Stomach (tissue), 9 donors: ENCODE results near the gene RPS2. TPM values are rescaled to one million over a fixed set of nuclear protein-coding genes. Genes with fewer than 3 reads are reported as not detected.
A peak's percentile ranks its signal among the peaks of the same experiment; 100 is the strongest.

Experiments used
- DNase-seq, 2 donors: peaks; one replicate each; pipeline versions ENCODE4 v3.0.0 to v3.0.0-alpha.2; 2013 to 2019
- H3K27ac ChIP-seq, 5 donors: fragments of 200-600 bp in 4 of 5; sonication (generic) in 4 of 5; one replicate each; pipeline ENCODE4 v1.5.1; 2013 to 2019; ENCODE audit warnings: mild to moderate bottlenecking in 1 of 5, moderate library complexity in 1 of 5
- H3K27me3 ChIP-seq, 3 donors: fragments of 200-600 bp; sonication (generic); one replicate each; pipeline ENCODE4 v1.5.1; 2017 to 2019; ENCODE audit warnings: mixed run types in 1 of 3
- H3K36me3 ChIP-seq, 4 donors: fragments of 200-600 bp; sonication (generic); 1 replicate in 3 of 4; 2 replicates in 1 of 4; pipeline ENCODE4 v1.5.1; 2016 to 2019
- H3K4me1 ChIP-seq, 4 donors: fragments of 200-600 bp; sonication (generic); one replicate each; pipeline ENCODE4 v1.5.1; 2016 to 2019
- H3K4me3 ChIP-seq, 4 donors: fragments of 200-600 bp; sonication (generic) in 3 of 4; one replicate each; pipeline ENCODE4 v1.5.1; 2016 to 2019; ENCODE audit warnings: mild to moderate bottlenecking in 1 of 4
- H3K9me3 ChIP-seq, 4 donors: fragments of 200-600 bp; sonication (generic); one replicate each; pipeline ENCODE4 v1.5.1; 2016 to 2019
- EP300 ChIP-seq: sonication (generic); formaldehyde crosslinking; IDR thresholded peaks from one replicate; pipeline ENCODE4 v1.6.1; 2017; ENCODE audit warnings: antibody characterized with exemption
- POLR2A ChIP-seq, 4 donors: fragments of 450-650 bp; IDR thresholded peaks; one replicate each; pipeline ENCODE4 v1.6.1; 2016; ENCODE audit warnings: antibody characterized with exemption in 4 of 4, control low read depth in 2 of 4, mild to moderate bottlenecking in 1 of 4, moderate library complexity in 1 of 4
- POLR2AphosphoS5 ChIP-seq, 3 donors: sonication (generic); formaldehyde crosslinking; IDR thresholded peaks; one replicate each; pipeline ENCODE4 v1.6.1; 2016; ENCODE audit warnings: antibody characterized with exemption in 3 of 3
- WGBS, 5 donors: extraction: QIAGEN DNeasy Blood & Tissue Kit in 3 of 5; methylation state at CpG; one replicate each; pipeline versions ENCODE4 v1.1.5 to v1.1.7; 2013 to 2018; 5-methylcytosine and 5-hydroxymethylcytosine counted together
- intact Hi-C: fragments of 100-400 bp; cut with DNase I; formaldehyde crosslinking; loops from one replicate; pipeline ENCODE4 v1.15.1; 2023; ENCODE audit warnings: low total_unique reads
- polyA plus RNA-seq, 3 donors: library from polyadenylated mRNA; stranded (reverse); fragments of 200-250 nt; gene quantifications; one replicate each; pipeline ENCODE4 v1.2.3, GENCODE V29; 2013
- total RNA-seq, 5 donors: library from RNA; depleted of rRNA; stranded (reverse); fragments of >200 nt; gene quantifications; one replicate each; pipeline versions ENCODE4 v1.1.0 to v1.2.3, GENCODE V29; 2014 to 2016
- TF ChIP-seq, protein P1 (sequence below), 7 experiments: fragments of 450-650 bp in 4 of 7; fragments of 200-600 bp in 3 of 7; sonication (generic) in 3 of 7; IDR thresholded peaks; one replicate each; pipeline ENCODE4 v1.5.1; 2016 to 2019; ENCODE audit warnings: antibody characterized with exemption in 7 of 7, control low read depth in 2 of 7, mild to moderate bottlenecking in 1 of 7
- donor health status: healthy with polysubstance abuse.
- donor health status: Bipolar disorder and iron deficiency.
- donor health status: healthy.

The RPS2 gene
- total and polyA plus RNA-seq, 8 donors = 997 to 4,842 (median 2,511) TPM

DNA sequence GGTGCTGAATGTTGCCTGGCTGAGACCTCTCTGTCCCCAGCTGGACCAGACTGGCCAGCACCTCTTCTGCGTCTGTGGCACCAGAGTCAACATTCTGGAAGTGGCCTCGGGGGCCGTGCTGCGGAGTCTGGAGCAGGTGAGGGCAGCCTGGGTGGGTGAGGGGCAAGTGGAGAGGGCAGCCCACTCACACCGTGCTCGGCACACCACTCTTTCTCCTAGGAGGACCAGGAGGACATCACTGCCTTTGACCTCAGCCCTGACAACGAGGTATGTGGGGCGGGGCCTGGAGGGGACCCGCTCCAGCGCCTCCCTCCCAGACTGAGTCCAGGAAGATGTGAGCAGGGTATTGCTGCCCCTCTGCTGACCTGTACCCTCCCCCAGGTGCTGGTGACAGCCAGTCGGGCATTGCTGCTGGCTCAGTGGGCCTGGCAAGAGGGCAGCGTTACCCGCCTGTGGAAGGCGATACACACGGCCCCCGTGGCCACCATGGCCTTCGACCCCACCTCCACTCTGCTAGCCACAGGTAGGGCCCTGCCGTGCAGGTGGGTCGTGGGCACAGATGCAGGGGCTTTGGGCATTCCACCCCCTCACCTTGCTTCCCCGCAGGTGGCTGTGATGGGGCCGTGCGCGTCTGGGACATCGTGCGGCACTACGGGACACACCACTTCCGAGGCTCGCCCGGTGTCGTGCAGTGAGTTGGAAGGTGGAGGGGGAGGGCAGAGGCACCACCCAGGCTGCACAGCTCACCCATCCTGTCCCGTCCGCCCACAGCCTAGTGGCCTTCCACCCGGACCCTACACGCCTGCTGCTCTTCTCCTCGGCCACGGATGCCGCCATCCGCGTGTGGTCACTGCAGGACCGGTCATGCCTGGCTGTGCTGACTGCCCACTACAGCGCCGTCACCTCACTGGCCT is 9.8 kb upstream of the RPS2 start:
- Histone ChIP-seq H3K36me3 (peaks cover 43 to 53% (median 52%) of the 10 kb centered on the region in 4 donors), H3K9me3 (no peaks in the 10 kb centered on the region), H3K4me1 (peaks cover 24 to 49% (median 44%) of the 10 kb centered on the region in 4 donors), H3K4me3 (no peak overlapping the region), H3K27ac (no peak overlapping the region), H3K27me3 (peaks cover 0 to 53% (median 11%) of the 10 kb centered on the region in 3 donors)
- intact Hi-C loops = no loop called here
- 92 to 95% (median 93%) methylated on average over 30 to 42 of the region's 42 CpGs for WGBS, 5 donors
- TF ChIP-seq POLR2A (IDR thresholded peaks at IDR 0.05) (no peak), EP300 (no peak), POLR2AphosphoS5 (IDR thresholded peaks at IDR 0.05) (no peak)
- TF ChIP-seq, protein P1, sequence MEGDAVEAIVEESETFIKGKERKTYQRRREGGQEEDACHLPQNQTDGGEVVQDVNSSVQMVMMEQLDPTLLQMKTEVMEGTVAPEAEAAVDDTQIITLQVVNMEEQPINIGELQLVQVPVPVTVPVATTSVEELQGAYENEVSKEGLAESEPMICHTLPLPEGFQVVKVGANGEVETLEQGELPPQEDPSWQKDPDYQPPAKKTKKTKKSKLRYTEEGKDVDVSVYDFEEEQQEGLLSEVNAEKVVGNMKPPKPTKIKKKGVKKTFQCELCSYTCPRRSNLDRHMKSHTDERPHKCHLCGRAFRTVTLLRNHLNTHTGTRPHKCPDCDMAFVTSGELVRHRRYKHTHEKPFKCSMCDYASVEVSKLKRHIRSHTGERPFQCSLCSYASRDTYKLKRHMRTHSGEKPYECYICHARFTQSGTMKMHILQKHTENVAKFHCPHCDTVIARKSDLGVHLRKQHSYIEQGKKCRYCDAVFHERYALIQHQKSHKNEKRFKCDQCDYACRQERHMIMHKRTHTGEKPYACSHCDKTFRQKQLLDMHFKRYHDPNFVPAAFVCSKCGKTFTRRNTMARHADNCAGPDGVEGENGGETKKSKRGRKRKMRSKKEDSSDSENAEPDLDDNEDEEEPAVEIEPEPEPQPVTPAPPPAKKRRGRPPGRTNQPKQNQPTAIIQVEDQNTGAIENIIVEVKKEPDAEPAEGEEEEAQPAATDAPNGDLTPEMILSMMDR (IDR thresholded peaks at IDR 0.05) = no peak
- no peak for DNase-seq

DNA sequence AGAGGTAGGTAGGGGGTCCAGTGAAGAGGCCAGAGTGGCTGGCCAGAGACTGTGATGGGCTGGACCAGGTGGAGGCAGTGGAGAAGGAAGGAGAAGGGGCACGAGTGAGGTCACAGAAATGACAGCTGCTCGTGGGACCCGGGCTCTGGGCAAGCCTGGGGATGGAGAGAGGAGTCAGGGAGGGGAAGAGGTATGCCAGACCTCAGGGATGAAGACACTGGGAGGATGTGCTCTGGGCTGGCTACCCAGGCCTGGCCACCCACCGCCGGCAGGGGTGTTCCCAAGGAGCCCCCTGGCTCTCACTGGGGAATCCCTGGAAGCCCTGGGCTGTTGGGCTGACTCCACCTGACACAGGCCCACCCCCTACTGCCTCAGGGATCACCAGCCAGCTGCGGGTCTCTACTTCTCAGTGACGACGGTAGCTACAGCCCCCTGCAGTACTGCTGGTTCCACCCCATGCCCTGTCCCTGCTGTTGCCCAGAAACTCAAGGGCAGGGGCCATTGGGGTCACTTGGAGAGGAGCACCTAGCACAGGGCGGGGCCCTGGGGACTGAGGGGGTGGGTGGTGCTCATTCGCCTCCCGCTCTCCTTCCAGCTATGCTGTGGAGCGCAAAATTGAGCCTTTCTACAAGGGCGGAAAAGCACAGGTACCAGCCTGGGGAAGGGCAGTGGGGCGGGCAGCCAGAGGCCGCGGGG is 9.0 kb upstream of the RPS2 start:
- TF ChIP-seq EP300 (no peak), POLR2AphosphoS5 (IDR thresholded peaks at IDR 0.05) (no peak), POLR2A (IDR thresholded peaks at IDR 0.05) (no peak)
- TF ChIP-seq, protein P1 (IDR thresholded peaks at IDR 0.05) = no peak
- H3K27me3 ChIP-seq = peaks cover 0 to 45% (median 3%) of the 10 kb centered on the region in 3 donors
- peaks cover 21 to 44% (median 36%) of the 10 kb centered on the region in 4 donors for H3K4me1 ChIP-seq
- DNase-seq = no peak
- no peak overlapping the region for H3K27ac ChIP-seq
- WGBS, 5 donors = 89 to 93% (median 91%) methylated on average over 14 to 16 of the region's 16 CpGs
- H3K9me3 ChIP-seq = no peaks in the 10 kb centered on the region
- H3K4me3 ChIP-seq = peak overlapping the region in 2 of 4 donors; percentile 97 to 99
- intact Hi-C loops = no loop called here
- peaks cover 43 to 49% (median 48%) of the 10 kb centered on the region in 4 donors for H3K36me3 ChIP-seq

- Histone ChIP-seq H3K27me3 (peaks cover 0 to 34% (median 0%) of the 10 kb centered on the region in 3 donors), H3K4me1 (peaks cover 20 to 41% (median 31%) of the 10 kb centered on the region in 4 donors), H3K27ac (peak overlapping the region in 3 of 5 donors; percentile 92 to 94 (median 92)), H3K36me3 (peaks cover 34 to 38% (median 37%) of the 10 kb centered on the region in 4 donors), H3K9me3 (no peaks in the 10 kb centered on the region), H3K4me3 (peak overlapping the region; percentile 97 to 100 (median 100))
- peak in 1 of 2 donors; percentile 53 for DNase-seq
- intact Hi-C loops = no loop called here
- WGBS, 5 donors = 1 to 5% (median 2%) methylated on average over 18 to 22 of the region's 22 CpGs
- TF ChIP-seq POLR2A (IDR thresholded peaks at IDR 0.05) (no peak), POLR2AphosphoS5 (IDR thresholded peaks at IDR 0.05) (no peak), EP300 (no peak)
- TF ChIP-seq, protein P1 (IDR thresholded peaks at IDR 0.05) = no peak
These were observed 7.9 kb upstream of the RPS2 start for GRCh38 chr16:1972490-1972877.

GRCh38 chr16:1971796-1972489 is 7.3 kb upstream of the RPS2 start, which contains the start of gene TBL3:
Gene TBL3 (plus strand): TSS chr16:1972053. CDS start chr16:1972165, 112 bp downstream.
- TF ChIP-seq POLR2AphosphoS5 (IDR thresholded peaks at IDR 0.05) = peak; percentile 98 to 100 (median 99)
- no peak for TF ChIP-seq EP300
- TF ChIP-seq, protein P1 (IDR thresholded peaks at IDR 0.05) = peak in 1 of 7 experiments; percentile 33
- peak in 2 of 4 donors; percentile 83 to 89 for TF ChIP-seq POLR2A (IDR thresholded peaks at IDR 0.05)
- H3K4me1 ChIP-seq = peaks cover 20 to 41% (median 31%) of the 10 kb centered on the region in 4 donors
- 0 to 1% (median 0%) methylated on average over 33 to 78 of the region's 78 CpGs for WGBS, 5 donors
- intact Hi-C loops = no loop called here
- no peaks in the 10 kb centered on the region for H3K9me3 ChIP-seq
- peak; percentile 94 to 98 for DNase-seq
- H3K27ac ChIP-seq = peak within 1 kb of the TSS; percentile 92 to 96 (median 94)
- H3K27me3 ChIP-seq = peaks cover 0 to 28% (median 0%) of the 10 kb centered on the region in 3 donors
- H3K36me3 ChIP-seq = peaks cover 28 to 34% (median 32%) of the 10 kb centered on the region in 4 donors
- peak within 1 kb of the TSS; percentile 97 to 100 (median 100) for H3K4me3 ChIP-seq
